ENCODE measurements around the gene TSFM. TPM values are rescaled to one million over a fixed set of nuclear protein-coding genes. Genes with fewer than 3 reads are reported as not detected.

Gene TSFM
- total and polyA plus RNA-seq, 2 donors (not counting 1 experiment from before 2014, with no cell fraction given), result 15.5 to 16.8 TPM

DNA sequence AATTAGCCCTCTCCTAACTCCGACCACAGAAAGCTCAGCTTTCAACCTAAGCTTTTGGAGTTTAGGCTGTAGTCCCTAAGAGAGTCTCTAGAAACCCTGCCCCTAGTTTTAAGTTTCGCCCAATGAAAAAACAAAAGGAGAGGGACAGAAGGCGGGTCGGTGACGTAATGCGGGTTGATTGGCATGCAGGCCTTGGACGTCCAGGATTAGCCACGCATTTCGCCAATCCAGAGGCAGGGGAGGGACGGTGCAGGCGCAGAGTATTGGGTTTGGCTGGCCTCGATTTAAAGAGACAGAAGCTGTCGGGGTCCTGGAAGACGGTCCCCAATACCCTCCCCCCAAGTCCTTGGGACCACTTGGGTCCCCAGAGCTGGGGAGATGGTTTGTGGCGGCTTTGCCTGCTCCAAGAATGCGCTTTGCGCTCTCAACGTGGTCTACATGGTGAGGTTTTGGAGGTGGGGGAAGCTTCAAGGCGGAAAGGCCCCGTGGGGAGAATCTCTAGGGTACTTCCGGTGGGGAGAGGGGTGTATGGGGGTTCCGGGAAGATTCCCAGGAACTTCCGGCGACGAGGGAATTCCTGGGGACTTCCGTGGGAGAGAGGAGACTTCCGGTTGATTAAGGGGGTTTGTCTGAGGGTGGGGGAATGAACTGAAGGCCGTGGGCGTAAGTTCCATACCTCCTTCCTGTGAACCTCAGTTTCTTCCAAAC, 37.7 kb upstream of the TSFM start, which contains the start of gene TSPAN31:
TSS of gene TSPAN31 (plus strand) at position 263 of the 708 bp plus-strand sequence. CDS start at position 379, 116 bp downstream.
- Histone ChIP-seq H3K9me3 (ENCODE audit: control insufficient read depth, insufficient read depth, low read depth, low read length) (no peaks in the 10 kb centered on the region), H4K20me1 (ENCODE audit: control insufficient read depth, extremely low read depth, insufficient read depth, low read length) (no peaks in the 10 kb centered on the region), H3K4me2 (ENCODE audit: extremely low read depth, insufficient read depth, low read length) (peak within 1 kb of the TSS; percentile 99), H3K4me1 (ENCODE audit: control insufficient read depth, extremely low read depth, insufficient read depth, low read length) (peaks cover 2% of the 10 kb centered on the region), H3K79me2 (ENCODE audit: control insufficient read depth, insufficient read depth, low read length) (peaks cover 6% of the 10 kb centered on the region), H2AFZ (ENCODE audit: low read length) (peak within 1 kb of the TSS; percentile 70), H3K4me3 (replicated peaks in 1 of 4; ENCODE audit: control extremely low read depth in 1 of 4, insufficient read depth in 1 of 4, low read depth in 3 of 4, low read length in 4 of 4) (peak within 1 kb of the TSS; percentile 66 to 99 (median 88)), H3K36me3 (ENCODE audit: control insufficient read depth, insufficient read depth, low read length) (peaks cover 11% of the 10 kb centered on the region), H3K27ac (ENCODE audit: insufficient read depth, low read length) (peak within 1 kb of the TSS; percentile 99), H3K9ac (ENCODE audit: insufficient read depth, low read length) (peak within 1 kb of the TSS; percentile 94), H3K27me3 (ENCODE audit: control insufficient read depth, insufficient read depth, low read length) (peaks cover 20% of the 10 kb centered on the region)
- DNase-seq (ENCODE audit: low read depth in 2 of 2), result peak; percentile 98 to 99
- TF ChIP-seq EZH2 (IDR thresholded peaks at IDR 0.05; ENCODE audit: low read length, missing control alignments), result no peak
- TF ChIP-seq, protein P1, sequence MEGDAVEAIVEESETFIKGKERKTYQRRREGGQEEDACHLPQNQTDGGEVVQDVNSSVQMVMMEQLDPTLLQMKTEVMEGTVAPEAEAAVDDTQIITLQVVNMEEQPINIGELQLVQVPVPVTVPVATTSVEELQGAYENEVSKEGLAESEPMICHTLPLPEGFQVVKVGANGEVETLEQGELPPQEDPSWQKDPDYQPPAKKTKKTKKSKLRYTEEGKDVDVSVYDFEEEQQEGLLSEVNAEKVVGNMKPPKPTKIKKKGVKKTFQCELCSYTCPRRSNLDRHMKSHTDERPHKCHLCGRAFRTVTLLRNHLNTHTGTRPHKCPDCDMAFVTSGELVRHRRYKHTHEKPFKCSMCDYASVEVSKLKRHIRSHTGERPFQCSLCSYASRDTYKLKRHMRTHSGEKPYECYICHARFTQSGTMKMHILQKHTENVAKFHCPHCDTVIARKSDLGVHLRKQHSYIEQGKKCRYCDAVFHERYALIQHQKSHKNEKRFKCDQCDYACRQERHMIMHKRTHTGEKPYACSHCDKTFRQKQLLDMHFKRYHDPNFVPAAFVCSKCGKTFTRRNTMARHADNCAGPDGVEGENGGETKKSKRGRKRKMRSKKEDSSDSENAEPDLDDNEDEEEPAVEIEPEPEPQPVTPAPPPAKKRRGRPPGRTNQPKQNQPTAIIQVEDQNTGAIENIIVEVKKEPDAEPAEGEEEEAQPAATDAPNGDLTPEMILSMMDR (conservative IDR thresholded peaks at IDR 0.05 in 1 of 2, IDR thresholded peaks at IDR 0.05 in 1 of 2; ENCODE audit: low read depth in 1 of 2, low read length in 2 of 2), result no peak

DNA sequence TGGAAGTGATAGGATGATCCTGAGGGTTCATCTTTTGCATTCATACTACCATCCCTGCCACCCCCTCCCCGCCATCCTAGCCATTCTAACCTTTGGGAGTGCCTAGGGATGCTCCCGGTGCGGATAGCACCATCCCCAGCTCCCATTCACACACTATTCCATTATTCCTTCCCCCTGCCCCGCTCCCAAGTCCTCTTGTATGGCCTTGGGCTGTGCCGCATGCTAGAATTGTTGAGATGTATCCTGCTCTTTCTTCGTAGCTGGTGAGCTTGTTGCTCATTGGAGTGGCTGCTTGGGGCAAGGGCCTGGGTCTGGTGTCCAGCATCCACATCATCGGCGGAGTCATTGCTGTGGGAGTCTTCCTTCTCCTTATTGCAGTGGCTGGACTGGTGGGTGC, 37.1 kb upstream of the TSFM start:
- Histone ChIP-seq H3K27ac (ENCODE audit: insufficient read depth, low read length) (peak overlapping the region; percentile 99), H3K36me3 (ENCODE audit: control insufficient read depth, insufficient read depth, low read length) (peaks cover 12% of the 10 kb centered on the region), H2AFZ (ENCODE audit: low read length) (peak overlapping the region; percentile 20), H3K4me1 (ENCODE audit: control insufficient read depth, extremely low read depth, insufficient read depth, low read length) (peaks cover 2% of the 10 kb centered on the region), H3K4me3 (replicated peaks in 1 of 4; ENCODE audit: control extremely low read depth in 1 of 4, insufficient read depth in 1 of 4, low read depth in 3 of 4, low read length in 4 of 4) (peak overlapping the region; percentile 66 to 99 (median 88)), H3K9me3 (ENCODE audit: control insufficient read depth, insufficient read depth, low read depth, low read length) (no peaks in the 10 kb centered on the region), H4K20me1 (ENCODE audit: control insufficient read depth, extremely low read depth, insufficient read depth, low read length) (no peaks in the 10 kb centered on the region), H3K9ac (ENCODE audit: insufficient read depth, low read length) (peak overlapping the region; percentile 94), H3K27me3 (ENCODE audit: control insufficient read depth, insufficient read depth, low read length) (peaks cover 15% of the 10 kb centered on the region), H3K79me2 (ENCODE audit: control insufficient read depth, insufficient read depth, low read length) (peaks cover 11% of the 10 kb centered on the region), H3K4me2 (ENCODE audit: extremely low read depth, insufficient read depth, low read length) (peak overlapping the region; percentile 99)
- TF ChIP-seq, protein P1 (conservative IDR thresholded peaks at IDR 0.05 in 1 of 2, IDR thresholded peaks at IDR 0.05 in 1 of 2; ENCODE audit: low read depth in 1 of 2, low read length in 2 of 2), result no peak
- no peak for TF ChIP-seq EZH2 (IDR thresholded peaks at IDR 0.05; ENCODE audit: low read length, missing control alignments)
- no peak for DNase-seq (ENCODE audit: low read depth in 2 of 2)

DNA sequence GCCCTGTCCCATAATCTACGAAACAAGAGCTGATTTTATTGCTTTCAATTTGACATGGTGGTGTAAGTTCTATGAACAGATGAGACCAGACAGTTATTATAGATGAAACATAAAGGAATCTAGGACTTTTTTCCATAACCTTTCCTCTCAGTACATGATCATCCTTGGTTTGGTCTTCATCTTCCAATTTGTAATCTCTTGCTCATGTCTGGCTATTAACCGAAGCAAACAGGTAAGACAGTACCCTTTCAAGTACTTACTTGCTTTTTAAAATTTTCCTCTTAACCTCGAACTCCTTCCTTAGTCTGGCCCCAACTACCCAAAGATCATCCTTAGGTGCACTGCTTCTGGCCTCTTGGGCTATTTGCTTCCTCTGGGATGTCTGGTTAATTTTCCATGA, 36.6 kb upstream of the TSFM start:
- H3K9me3 ChIP-seq (ENCODE audit: control insufficient read depth, insufficient read depth, low read depth, low read length), result no peaks in the 10 kb centered on the region
- H3K4me3 ChIP-seq (replicated peaks in 1 of 4; ENCODE audit: control extremely low read depth in 1 of 4, insufficient read depth in 1 of 4, low read depth in 3 of 4, low read length in 4 of 4), result peak overlapping the region; percentile 66 to 99 (median 88)
- peaks cover 15% of the 10 kb centered on the region for H3K36me3 ChIP-seq (ENCODE audit: control insufficient read depth, insufficient read depth, low read length)
- DNase-seq (ENCODE audit: low read depth in 2 of 2), result no peak
- no peaks in the 10 kb centered on the region for H4K20me1 ChIP-seq (ENCODE audit: control insufficient read depth, extremely low read depth, insufficient read depth, low read length)
- no peak overlapping the region for H2AFZ ChIP-seq (ENCODE audit: low read length)
- H3K27me3 ChIP-seq (ENCODE audit: control insufficient read depth, insufficient read depth, low read length), result peaks cover 9% of the 10 kb centered on the region
- TF ChIP-seq, protein P1 (conservative IDR thresholded peaks at IDR 0.05 in 1 of 2, IDR thresholded peaks at IDR 0.05 in 1 of 2; ENCODE audit: low read depth in 1 of 2, low read length in 2 of 2), result no peak
- TF ChIP-seq EZH2 (IDR thresholded peaks at IDR 0.05; ENCODE audit: low read length, missing control alignments), result no peak
- H3K4me1 ChIP-seq (ENCODE audit: control insufficient read depth, extremely low read depth, insufficient read depth, low read length), result peaks cover 2% of the 10 kb centered on the region
- peak overlapping the region; percentile 99 for H3K4me2 ChIP-seq (ENCODE audit: extremely low read depth, insufficient read depth, low read length)
- peaks cover 16% of the 10 kb centered on the region for H3K79me2 ChIP-seq (ENCODE audit: control insufficient read depth, insufficient read depth, low read length)
- H3K9ac ChIP-seq (ENCODE audit: insufficient read depth, low read length), result no peak overlapping the region
- H3K27ac ChIP-seq (ENCODE audit: insufficient read depth, low read length), result no peak overlapping the region

Data from fibroblast of lung (primary cell).